Sigmoid colon (tissue), 7 donors: ENCODE measurements around the gene GPR15LG. TPM values are rescaled to one million over a fixed set of nuclear protein-coding genes. Genes with fewer than 3 reads are reported as not detected.

Experiments
- DNase-seq: peaks from one replicate; pipeline ENCODE4 v3.0.0-alpha.2; 2019
- H3K27ac ChIP-seq, 4 donors: fragments of 200-600 bp; sonication (generic); one replicate each; pipeline ENCODE4 v1.5.1; 2016 to 2019; ENCODE audit warnings: mild to moderate bottlenecking in 1 of 4
- H3K27me3 ChIP-seq, 3 donors: fragments of 200-600 bp; sonication (generic); one replicate each; pipeline ENCODE4 v1.5.1; 2019; ENCODE audit warnings: mild to moderate bottlenecking in 1 of 3
- H3K36me3 ChIP-seq, 4 donors: fragments of 200-600 bp; sonication (generic); one replicate each; pipeline ENCODE4 v1.5.1; 2016 to 2019
- H3K4me1 ChIP-seq, 4 donors: fragments of 200-600 bp; sonication (generic); one replicate each; pipeline ENCODE4 v1.5.1; 2017 to 2019
- H3K4me3 ChIP-seq, 4 donors: fragments of 200-600 bp; sonication (generic); one replicate each; pipeline ENCODE4 v1.5.1; 2017 to 2019; ENCODE audit warnings: mild to moderate bottlenecking in 2 of 4, moderate library complexity in 1 of 4
- H3K9me3 ChIP-seq, 4 donors: fragments of 200-600 bp in 3 of 4; sonication (generic) in 3 of 4; one replicate each; pipeline versions ENCODE4 v1.5.1 to v1.6.1; 2013 to 2019
- CTCF ChIP-seq, 4 experiments: fragments of 450-650 bp in 3 of 4; fragments of 200-600 bp in 1 of 4; IDR thresholded peaks; one replicate each; pipeline ENCODE4 v1.5.1; 2016 to 2019; ENCODE audit warnings: antibody characterized with exemption in 4 of 4, mild to moderate bottlenecking in 3 of 4, moderate library complexity in 2 of 4
- EP300 ChIP-seq, 4 donors: sonication (generic); formaldehyde crosslinking; IDR thresholded peaks; one replicate each; pipeline ENCODE4 v1.6.1; 2017; ENCODE audit warnings: antibody characterized with exemption in 4 of 4
- POLR2A ChIP-seq, 2 donors: fragments of 450-650 bp; IDR thresholded peaks; one replicate each; pipeline ENCODE4 v1.6.1; 2016; ENCODE audit warnings: antibody characterized with exemption in 2 of 2, mild to moderate bottlenecking in 2 of 2, moderate library complexity in 2 of 2
- POLR2AphosphoS5 ChIP-seq, 4 donors: sonication (generic); formaldehyde crosslinking; IDR thresholded peaks; one replicate each; pipeline ENCODE4 v1.6.1; 2017; ENCODE audit warnings: antibody characterized with exemption in 4 of 4
- WGBS, 2 donors: extraction: QIAGEN DNeasy Blood & Tissue Kit; methylation state at CpG; one replicate each; pipeline ENCODE4 v1.1.7; 2013; 5-methylcytosine and 5-hydroxymethylcytosine counted together
- intact Hi-C: fragments of 100-400 bp; cut with DNase I; formaldehyde crosslinking; loops from one replicate; pipeline ENCODE4 v1.15.1; 2023
- polyA plus RNA-seq, 3 donors: library from polyadenylated mRNA; stranded (reverse); fragments of 200-250 nt; gene quantifications; one replicate each; pipeline ENCODE4 v1.2.3, GENCODE V29; 2013
- total RNA-seq, 4 donors: library from RNA; depleted of rRNA; stranded (reverse); fragments of >200 nt; gene quantifications; one replicate each; pipeline ENCODE4 v1.1.0, GENCODE V29; 2016
- donor health status: healthy with polysubstance abuse.
- donor health status: Bipolar disorder and iron deficiency.
- donor health status: healthy.

GPR15LG gene
- total and polyA plus RNA-seq, 7 donors: 293 to 652 (median 324) TPM; not detected in 4

- H3K36me3 ChIP-seq: no peaks in the 10 kb centered on the region
- DNase-seq: no peak
- H3K9me3 ChIP-seq: no peaks in the 10 kb centered on the region
- peaks cover 0 to 20% (median 6%) of the 10 kb centered on the region in 3 donors for H3K27me3 ChIP-seq
- TF ChIP-seq POLR2AphosphoS5 (IDR thresholded peaks at IDR 0.05) (no peak), EP300 (IDR thresholded peaks at IDR 0.05) (no peak), CTCF (IDR thresholded peaks at IDR 0.05) (no peak), POLR2A (IDR thresholded peaks at IDR 0.05) (no peak)
- intact Hi-C loops: no loop called here
- H3K4me1 ChIP-seq: no peaks in the 10 kb centered on the region
- H3K27ac ChIP-seq: no peak overlapping the region
- 83 to 92% methylated on average over 4 of the region's 4 CpGs for WGBS, 2 donors
- H3K4me3 ChIP-seq: no peak overlapping the region
Observed at GRCh38 chr10:84234479-84234878, 60.9 kb downstream of the GPR15LG start.

Other genes starting within 250 kb of the GPR15LG start
- 100 to 1,000 TPM; 140 to 212 (median 186) TPM for gene GHITM, start 34.3 kb upstream of the GPR15LG start, total RNA-seq
- 100 to 1,000 TPM; 277 to 618 (median 342) TPM for gene GHITM, start 34.3 kb upstream of the GPR15LG start, polyA plus RNA-seq
- 1 to 10 TPM in 1 of 4 donors, under 1 TPM in 3; 0.27 to 3.0 (median 0.34) TPM for gene CDHR1, start 20.7 kb downstream of the GPR15LG start, total RNA-seq
- 10 to 100 TPM in 1 of 3 donors, 1 to 10 TPM in 2; 2.4 to 26.6 (median 6.2) TPM for gene CDHR1, start 20.7 kb downstream of the GPR15LG start, polyA plus RNA-seq
- gene LRIT2, start 51.7 kb downstream of the GPR15LG start, total RNA-seq: not detected
- under 1 TPM in 1 of 3 donors, not detected in 2; 0.03 TPM for gene LRIT2, start 51.7 kb downstream of the GPR15LG start, polyA plus RNA-seq
- not detected for gene LRIT1, start 67.7 kb downstream of the GPR15LG start, total RNA-seq
- not detected for gene LRIT1, start 67.7 kb downstream of the GPR15LG start, polyA plus RNA-seq
- gene RGR, start 71.3 kb downstream of the GPR15LG start, total RNA-seq: 1 to 10 TPM in 2 of 4 donors, under 1 TPM in 1, not detected in 1; 0.82 to 3.6 (median 1.4) TPM
- gene RGR, start 71.3 kb downstream of the GPR15LG start, polyA plus RNA-seq: not detected
- gene CCSER2, start 154.8 kb downstream of the GPR15LG start, total RNA-seq: 100 to 1,000 TPM in 1 of 4 donors, 10 to 100 TPM in 3; 83.2 to 101 (median 91.2) TPM
- 10 to 100 TPM; 10.2 to 11.5 (median 10.4) TPM for gene CCSER2, start 154.8 kb downstream of the GPR15LG start, polyA plus RNA-seq